Lung (tissue), 12 donors: ENCODE results near the gene TWIST2. TPM values are rescaled to one million over a fixed set of nuclear protein-coding genes. Genes with fewer than 3 reads are reported as not detected.

Source experiments
- ATAC-seq: fragments of 200-7000 bp; cut with Tn5 transposase; one replicate; pipeline ENCODE4 v1.9.1; 2020; ENCODE audit warnings: moderate number of reproducible peaks; ENCODE audit not compliant: insufficient read depth, low FRiP score
- DNase-seq, 3 donors: peaks; one replicate each; pipeline ENCODE4 v3.0.0-alpha.2; 2013 to 2017
- H3K27ac ChIP-seq, 2 donors: one replicate each; pipeline ENCODE4 v1.5.1; 2013; ENCODE audit warnings: mild to moderate bottlenecking in 2 of 2, moderate library complexity in 2 of 2, control low read depth in 1 of 2, inconsistent platforms in 1 of 2, low read depth in 1 of 2, low read length in 1 of 2
- H3K27me3 ChIP-seq, 3 donors: one replicate each; pipeline ENCODE4 v1.5.1; 2013; ENCODE audit warnings: low read length in 2 of 3; ENCODE audit not compliant: control insufficient read depth in 3 of 3, insufficient read depth in 3 of 3
- H3K36me3 ChIP-seq, 4 donors: one replicate each; pipeline ENCODE4 v1.5.1; 2013; ENCODE audit warnings: low read length in 4 of 4, mild to moderate bottlenecking in 1 of 4, moderate library complexity in 1 of 4; ENCODE audit not compliant: control insufficient read depth in 4 of 4, insufficient read depth in 4 of 4
- H3K4me1 ChIP-seq, 5 donors: one replicate each; pipeline ENCODE4 v1.5.1; 2013; ENCODE audit warnings: low read length in 5 of 5, mild to moderate bottlenecking in 2 of 5, moderate library complexity in 1 of 5; ENCODE audit not compliant: control insufficient read depth in 5 of 5, insufficient read depth in 5 of 5
- H3K4me3 ChIP-seq: one replicate; pipeline ENCODE4 v1.5.1; 2013; ENCODE audit warnings: mild to moderate bottlenecking, control low read depth, moderate library complexity
- H3K9ac ChIP-seq, 2 donors: one replicate each; pipeline ENCODE4 v1.5.1; 2013; ENCODE audit warnings: low read length in 2 of 2, control low read depth in 1 of 2; ENCODE audit not compliant: insufficient read depth in 1 of 2
- H3K9me3 ChIP-seq, 4 donors: one replicate each; pipeline ENCODE4 v1.5.1; 2013; ENCODE audit warnings: low read length in 3 of 4, mild to moderate bottlenecking in 1 of 4, moderate library complexity in 1 of 4; ENCODE audit not compliant: control insufficient read depth in 4 of 4, insufficient read depth in 3 of 4
- CTCF ChIP-seq: IDR thresholded peaks from 2 replicates; pipeline ENCODE4 v1.5.1; 2012; ENCODE audit warnings: mild to moderate bottlenecking; ENCODE audit errors: control extremely low read depth, extremely low read depth
- WGBS, 2 donors: extraction: QIAGEN DNeasy Blood & Tissue Kit; methylation state at CpG; one replicate each; pipeline ENCODE4 v1.1.7; 2013; 5-methylcytosine and 5-hydroxymethylcytosine counted together
- polyA plus RNA-seq, 2 donors: library from polyadenylated mRNA; stranded (reverse); fragments of 200-250 nt; gene quantifications; one replicate each; pipeline ENCODE4 v1.2.1, GENCODE V29; 2013
- total RNA-seq, 2 donors: library from RNA; depleted of rRNA in 1 of 2; stranded (reverse); fragments of >200 nt in 1 of 2; gene quantifications; one replicate each; pipeline ENCODE4 v1.2.1, GENCODE V29; 2014 to 2021
- donor health status: control.
- donor health status: control.
- donor health status: Bipolar disorder and iron deficiency.
- donor health status: healthy.
- donor health status: DM: yes; HTN: yes; CAD: no.

Gene TWIST2
- total and polyA plus RNA-seq, 4 donors: 10.1 to 14.8 (median 11.7) TPM

GRCh38 chr2:238879621-238880377 lies 31.9 kb downstream of the TWIST2 start:
- no peak overlapping the region for H3K27ac ChIP-seq
- peaks cover 0 to 3% (median 0%) of the 10 kb centered on the region in 3 donors for H3K27me3 ChIP-seq
- 85 to 93% methylated on average over 4 of the region's 4 CpGs for WGBS, 2 donors
- no peak for DNase-seq
- H3K4me1 ChIP-seq: peaks cover 0 to 9% (median 0%) of the 10 kb centered on the region in 5 donors
- no peak overlapping the region for H3K4me3 ChIP-seq
- ATAC-seq: no peak
- no peaks in the 10 kb centered on the region for H3K9me3 ChIP-seq
- no peak overlapping the region for H3K9ac ChIP-seq
- TF ChIP-seq CTCF: no peak
- H3K36me3 ChIP-seq: no peaks in the 10 kb centered on the region

DNA sequence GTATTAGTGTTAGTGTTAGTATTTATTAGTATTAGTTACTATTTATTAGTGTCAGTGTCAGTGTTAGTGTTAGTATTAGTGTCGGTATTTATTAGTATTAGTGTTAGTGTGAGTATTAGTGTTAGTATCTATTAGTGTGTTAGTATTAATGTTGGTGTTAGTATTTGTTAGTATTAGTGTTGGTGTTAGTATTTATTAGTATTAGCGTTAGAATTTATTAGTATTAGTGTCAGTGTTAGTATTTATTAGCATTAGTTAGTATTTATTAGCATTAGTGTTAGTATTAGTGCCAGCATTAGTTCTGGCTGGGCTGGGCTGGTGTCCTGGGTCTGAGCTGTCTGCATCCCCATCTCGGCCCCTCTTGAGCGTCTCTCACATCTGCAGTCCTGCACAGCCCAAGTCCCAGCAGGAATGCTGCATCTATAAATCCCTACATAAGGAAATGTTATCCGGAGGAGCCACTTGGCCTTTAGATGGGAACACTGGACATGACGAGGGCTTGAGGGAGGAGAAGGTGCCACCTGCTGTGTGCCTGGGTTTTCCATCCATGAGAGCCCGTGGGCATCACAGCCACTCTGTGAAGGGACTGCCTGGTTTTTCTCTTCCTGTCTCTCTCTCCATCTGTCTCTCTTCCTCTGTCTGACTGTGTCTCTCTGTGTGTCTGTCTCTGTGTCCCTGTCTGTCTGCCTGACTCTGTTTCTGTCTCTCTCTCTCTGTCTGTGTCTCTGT lies 33.6 kb downstream of the TWIST2 start:
- no peaks in the 10 kb centered on the region for H3K36me3 ChIP-seq
- DNase-seq: no peak
- no peaks in the 10 kb centered on the region for H3K27me3 ChIP-seq
- no peaks in the 10 kb centered on the region for H3K9me3 ChIP-seq
- no peak overlapping the region for H3K27ac ChIP-seq
- ATAC-seq: no peak
- 89 to 92% methylated on average over 7 of the region's 7 CpGs for WGBS, 2 donors
- no peak overlapping the region for H3K9ac ChIP-seq
- no peak overlapping the region for H3K4me3 ChIP-seq
- no peak for TF ChIP-seq CTCF
- peaks cover 0 to 9% (median 0%) of the 10 kb centered on the region in 5 donors for H3K4me1 ChIP-seq

GRCh38 chr2:238882082-238882755 lies 34.3 kb downstream of the TWIST2 start:
- Histone ChIP-seq H3K9me3 (no peaks in the 10 kb centered on the region), H3K27ac (no peak overlapping the region), H3K4me1 (peaks cover 0 to 9% (median 0%) of the 10 kb centered on the region in 5 donors), H3K9ac (no peak overlapping the region), H3K4me3 (no peak overlapping the region), H3K27me3 (no peaks in the 10 kb centered on the region), H3K36me3 (no peaks in the 10 kb centered on the region)
- ATAC-seq: no peak
- no peak for TF ChIP-seq CTCF
- no peak for DNase-seq
- WGBS, 2 donors: 76 to 79% methylated on average over 6 of the region's 6 CpGs
